ENCODE data around the gene PIK3AP1. TPM values are rescaled to one million over a fixed set of nuclear protein-coding genes. Genes with fewer than 3 reads are reported as not detected.

The PIK3AP1 gene
- total RNA-seq, 4 donors from 2014 or later, result 1.7 to 10.6 (median 8.4) TPM

GRCh38 chr10:96622013-96622787 is 98.1 kb downstream of the PIK3AP1 start:
- Histone ChIP-seq H3K9me3 (no peaks in the 10 kb centered on the region), H3K4me3 (no peak overlapping the region), H3K27me3 (no peaks in the 10 kb centered on the region), H3K27ac (no peak overlapping the region), H3K36me3 (no peaks in the 10 kb centered on the region), H3K4me1 (no peaks in the 10 kb centered on the region)
- DNase-seq, result no peak
- intact Hi-C loops (cut with DNase I; ENCODE audit: low total_unique reads), result no loop called here
- TF ChIP-seq, protein P1, sequence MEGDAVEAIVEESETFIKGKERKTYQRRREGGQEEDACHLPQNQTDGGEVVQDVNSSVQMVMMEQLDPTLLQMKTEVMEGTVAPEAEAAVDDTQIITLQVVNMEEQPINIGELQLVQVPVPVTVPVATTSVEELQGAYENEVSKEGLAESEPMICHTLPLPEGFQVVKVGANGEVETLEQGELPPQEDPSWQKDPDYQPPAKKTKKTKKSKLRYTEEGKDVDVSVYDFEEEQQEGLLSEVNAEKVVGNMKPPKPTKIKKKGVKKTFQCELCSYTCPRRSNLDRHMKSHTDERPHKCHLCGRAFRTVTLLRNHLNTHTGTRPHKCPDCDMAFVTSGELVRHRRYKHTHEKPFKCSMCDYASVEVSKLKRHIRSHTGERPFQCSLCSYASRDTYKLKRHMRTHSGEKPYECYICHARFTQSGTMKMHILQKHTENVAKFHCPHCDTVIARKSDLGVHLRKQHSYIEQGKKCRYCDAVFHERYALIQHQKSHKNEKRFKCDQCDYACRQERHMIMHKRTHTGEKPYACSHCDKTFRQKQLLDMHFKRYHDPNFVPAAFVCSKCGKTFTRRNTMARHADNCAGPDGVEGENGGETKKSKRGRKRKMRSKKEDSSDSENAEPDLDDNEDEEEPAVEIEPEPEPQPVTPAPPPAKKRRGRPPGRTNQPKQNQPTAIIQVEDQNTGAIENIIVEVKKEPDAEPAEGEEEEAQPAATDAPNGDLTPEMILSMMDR (IDR thresholded peaks at IDR 0.05), result no peak
- TF ChIP-seq POLR2A (IDR thresholded peaks at IDR 0.05), result no peak

DNA sequence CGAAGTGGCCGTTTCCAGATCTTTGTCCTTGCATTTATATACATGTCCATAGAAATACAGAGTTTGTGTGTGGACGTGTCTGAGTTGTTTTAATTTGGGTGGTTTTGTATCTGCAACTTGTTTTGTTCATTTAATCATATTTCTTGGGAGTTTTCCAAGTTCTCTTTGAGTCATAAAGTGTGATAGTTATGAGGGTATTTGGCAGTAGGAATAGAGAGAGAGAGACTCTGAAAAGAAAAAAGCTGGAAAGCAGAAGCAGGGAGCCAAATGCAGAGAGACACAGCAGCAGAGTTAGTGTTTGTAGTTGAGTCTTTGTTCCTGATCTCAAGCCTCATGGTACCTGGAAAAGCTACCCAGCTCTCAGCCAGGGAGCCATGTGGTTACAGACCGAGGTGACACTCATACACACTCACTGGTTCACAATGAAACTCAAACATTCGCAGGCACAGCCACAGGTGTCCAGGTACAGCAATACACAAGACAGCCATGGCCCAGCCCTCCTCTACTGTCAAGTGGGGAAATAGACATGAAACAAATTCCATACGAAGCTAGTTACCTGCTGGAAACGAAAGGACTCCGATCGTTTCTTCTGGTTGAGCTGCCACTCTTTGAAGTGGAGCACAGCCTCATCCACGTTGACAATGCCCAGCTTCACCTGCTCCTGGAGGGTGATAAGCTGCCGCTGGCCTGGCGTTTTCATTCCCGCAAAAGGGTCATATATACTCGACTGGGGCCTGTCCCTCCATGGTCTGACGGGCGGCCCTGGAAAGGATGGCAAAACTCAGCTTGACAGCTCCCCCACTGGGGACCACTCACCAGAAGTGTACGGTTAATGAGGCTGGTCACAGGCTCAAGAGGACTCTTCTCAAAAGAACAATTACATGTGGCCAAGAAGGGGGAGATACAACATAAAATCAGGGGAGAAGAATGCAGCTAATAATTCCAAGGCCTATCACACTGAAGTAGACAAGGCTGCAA is 100.2 kb downstream of the PIK3AP1 start:
- Histone ChIP-seq H3K4me3 (no peak overlapping the region), H3K9me3 (no peaks in the 10 kb centered on the region), H3K27ac (no peak overlapping the region), H3K27me3 (no peaks in the 10 kb centered on the region), H3K4me1 (no peaks in the 10 kb centered on the region), H3K36me3 (no peaks in the 10 kb centered on the region)
- TF ChIP-seq, protein P1 (IDR thresholded peaks at IDR 0.05), result no peak
- TF ChIP-seq POLR2A (IDR thresholded peaks at IDR 0.05), result no peak
- DNase-seq, result no peak
- intact Hi-C loops (cut with DNase I; ENCODE audit: low total_unique reads), result no loop called here

DNA sequence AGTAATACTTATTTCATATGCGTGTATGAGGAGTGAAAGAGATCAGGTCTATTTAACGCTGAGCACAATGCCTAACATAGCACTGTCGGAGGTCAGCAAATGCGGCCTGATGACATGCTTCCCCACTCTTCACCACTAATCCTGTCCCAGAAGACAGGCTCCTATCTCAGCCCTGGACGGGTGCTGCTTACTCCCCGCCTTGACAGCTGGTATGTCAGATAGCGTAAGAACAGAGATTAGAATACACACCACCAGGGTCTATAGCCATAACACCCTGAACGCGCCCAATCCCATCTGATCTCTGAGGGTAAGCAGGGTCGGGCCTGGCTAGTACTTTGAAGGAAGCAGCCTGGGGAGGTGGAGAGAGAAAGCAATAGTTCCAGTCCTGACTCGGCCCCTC is 101.2 kb downstream of the PIK3AP1 start:
- Histone ChIP-seq H3K4me3 (no peak overlapping the region), H3K27ac (no peak overlapping the region), H3K4me1 (no peaks in the 10 kb centered on the region), H3K36me3 (no peaks in the 10 kb centered on the region), H3K9me3 (no peaks in the 10 kb centered on the region), H3K27me3 (no peaks in the 10 kb centered on the region)
- intact Hi-C loops (cut with DNase I; ENCODE audit: low total_unique reads), result no loop called here
- DNase-seq, result no peak
- TF ChIP-seq, protein P1 (IDR thresholded peaks at IDR 0.05), result no peak
- no peak for TF ChIP-seq POLR2A (IDR thresholded peaks at IDR 0.05)

GRCh38 chr10:96618653-96619052 is 101.7 kb downstream of the PIK3AP1 start:
- no peaks in the 10 kb centered on the region for H3K4me1 ChIP-seq
- H3K36me3 ChIP-seq, result no peaks in the 10 kb centered on the region
- H3K4me3 ChIP-seq, result no peak overlapping the region
- H3K9me3 ChIP-seq, result no peaks in the 10 kb centered on the region
- TF ChIP-seq, protein P1 (IDR thresholded peaks at IDR 0.05), result no peak
- TF ChIP-seq POLR2A (IDR thresholded peaks at IDR 0.05), result no peak
- no peaks in the 10 kb centered on the region for H3K27me3 ChIP-seq
- peak in 1 of 2 donors; percentile 30 for DNase-seq
- peak overlapping the region in 1 of 2 donors; percentile 32 for H3K27ac ChIP-seq
- intact Hi-C loops (cut with DNase I; ENCODE audit: low total_unique reads), result no loop called here

DNA sequence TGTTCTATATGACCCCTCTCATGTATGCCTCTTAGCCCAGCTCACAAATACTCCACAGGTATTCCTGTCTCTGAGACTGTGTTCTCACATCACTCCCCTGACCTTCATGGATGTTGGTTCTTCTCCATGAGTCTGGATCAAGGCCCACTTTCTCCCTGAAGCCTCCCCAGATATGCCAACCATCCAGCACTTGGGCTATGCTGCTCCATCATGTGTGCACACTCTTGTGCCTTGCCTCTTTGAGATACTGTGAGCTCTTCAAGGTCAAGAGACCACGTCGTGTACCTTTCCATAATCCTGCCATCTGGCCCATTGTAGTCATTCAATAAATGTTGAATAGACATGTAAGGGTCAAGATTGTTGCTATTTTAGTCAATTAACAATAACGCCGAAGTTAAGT is 103.4 kb downstream of the PIK3AP1 start:
- H3K9me3 ChIP-seq, result no peaks in the 10 kb centered on the region
- DNase-seq, result no peak
- H3K27me3 ChIP-seq, result no peaks in the 10 kb centered on the region
- H3K36me3 ChIP-seq, result no peaks in the 10 kb centered on the region
- TF ChIP-seq POLR2A (IDR thresholded peaks at IDR 0.05), result no peak
- TF ChIP-seq, protein P1 (IDR thresholded peaks at IDR 0.05), result no peak
- no peak overlapping the region for H3K4me3 ChIP-seq
- intact Hi-C loops (cut with DNase I; ENCODE audit: low total_unique reads), result no loop called here
- H3K27ac ChIP-seq, result no peak overlapping the region
- H3K4me1 ChIP-seq, result no peaks in the 10 kb centered on the region

All from uterus (tissue), 4 donors.